Neuron (in vitro differentiated cells): ENCODE data around the gene PCSK2.

Experiments
- H2AFZ ChIP-seq: one replicate; pipeline ENCODE4 v1.6.1; 2013; ENCODE audit warnings: low read depth, mild to moderate bottlenecking, inconsistent platforms, low read length, moderate library complexity
- H3K27me3 ChIP-seq: one replicate; pipeline ENCODE4 v1.6.1; 2013; ENCODE audit warnings: low read length; ENCODE audit not compliant: insufficient read depth
- H3K36me3 ChIP-seq: one replicate; pipeline ENCODE4 v1.6.1; 2013; ENCODE audit warnings: low read length; ENCODE audit not compliant: insufficient read depth
- H3K4me1 ChIP-seq: one replicate; pipeline ENCODE4 v1.6.1; 2013; ENCODE audit warnings: low read length; ENCODE audit not compliant: insufficient read depth
- H3K4me3 ChIP-seq: 2 replicates; pipeline ENCODE4 v1.5.1; 2013; ENCODE audit warnings: mild to moderate bottlenecking, low read length, moderate library complexity
- H3K9me3 ChIP-seq: one replicate; pipeline ENCODE4 v1.6.1; 2013; ENCODE audit warnings: low read length

PCSK2 gene

DNA sequence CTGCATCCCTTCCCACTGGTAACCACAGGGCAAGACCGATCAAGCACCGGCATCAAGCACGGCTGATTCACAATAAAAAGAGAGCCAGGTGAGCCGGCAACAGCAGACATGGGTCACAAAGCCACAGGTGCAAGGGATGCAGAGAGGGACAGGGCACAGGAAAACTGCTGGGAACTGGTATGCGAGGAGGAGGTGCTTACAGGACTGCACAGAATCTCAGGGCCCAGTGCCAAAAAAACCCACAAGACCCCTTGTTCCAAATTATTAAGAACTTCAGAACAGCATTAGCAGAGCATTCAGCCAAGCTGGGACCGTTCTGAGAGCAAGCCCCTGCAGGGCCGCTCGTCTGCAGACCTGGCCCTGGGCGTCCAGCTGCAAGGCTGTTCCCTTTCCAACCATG, 269.0 kb downstream of the PCSK2 start:
- Histone ChIP-seq H3K27me3 (peaks cover 3% of the 10 kb centered on the region), H3K36me3 (no peaks in the 10 kb centered on the region)

DNA sequence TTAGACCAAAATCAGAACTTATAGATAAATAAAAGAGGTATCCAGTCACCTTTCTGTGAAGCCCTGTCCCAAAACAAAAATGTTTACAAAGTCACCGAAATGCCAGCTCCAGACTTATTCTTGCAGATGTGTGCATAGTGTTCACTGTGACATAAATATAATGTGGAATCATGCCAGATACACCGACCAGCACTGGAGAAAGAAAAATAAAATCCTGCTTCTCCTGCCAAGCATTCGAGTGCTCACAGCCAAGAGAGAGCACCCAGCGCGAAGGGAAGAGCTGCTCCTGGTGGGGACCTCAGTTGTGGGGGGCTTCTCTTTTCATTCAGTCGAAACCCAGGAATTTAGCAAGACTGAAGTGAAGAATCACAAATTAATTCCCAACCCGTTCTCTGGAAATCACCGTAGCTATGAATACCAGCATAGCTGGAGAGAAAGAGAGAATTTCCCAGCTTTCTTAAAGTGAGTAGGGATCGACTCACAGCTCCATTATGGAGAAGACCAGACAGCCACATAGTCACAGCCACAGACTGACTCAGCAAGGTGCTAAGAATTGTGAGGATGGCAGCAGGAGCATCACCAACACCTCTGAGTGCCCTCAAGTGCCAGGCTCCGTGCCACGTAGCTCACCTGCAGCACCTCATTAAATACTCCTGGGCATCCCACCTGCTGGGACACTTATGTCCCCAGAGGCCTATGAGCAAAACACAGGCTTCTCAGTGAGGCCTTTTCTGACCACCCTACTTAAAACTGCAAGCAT, 271.2 kb downstream of the PCSK2 start:
- Histone ChIP-seq H3K36me3 (no peaks in the 10 kb centered on the region), H3K4me3 (no peak overlapping the region), H3K4me1 (no peaks in the 10 kb centered on the region), H3K27me3 (peaks cover 3% of the 10 kb centered on the region), H2AFZ (no peak overlapping the region), H3K9me3 (no peaks in the 10 kb centered on the region)

More for the DNA sequence above, 269.0 kb downstream of the PCSK2 start:
- H2AFZ ChIP-seq = no peak overlapping the region
- no peaks in the 10 kb centered on the region for H3K9me3 ChIP-seq
- no peaks in the 10 kb centered on the region for H3K4me1 ChIP-seq
- no peak overlapping the region for H3K4me3 ChIP-seq

DNA sequence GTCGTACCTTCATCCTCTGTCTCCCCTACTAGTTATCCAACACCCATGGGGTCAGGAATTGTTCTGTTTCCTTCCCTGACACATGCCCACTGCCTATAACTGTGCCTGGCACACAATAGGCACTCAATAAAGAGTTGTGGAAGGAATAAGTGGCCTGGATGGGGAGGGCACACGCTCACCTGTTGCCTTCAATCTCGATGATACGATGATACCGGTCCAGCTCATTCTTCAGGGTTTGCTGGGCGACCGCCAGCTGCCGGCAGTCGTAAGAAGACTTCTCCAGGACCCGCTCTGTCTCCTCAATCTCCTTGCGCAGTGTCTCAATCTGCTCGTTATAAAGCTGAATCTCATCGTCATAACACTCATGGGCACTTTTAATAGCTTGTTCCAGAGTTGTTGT, 271.8 kb downstream of the PCSK2 start:
- Histone ChIP-seq H3K27me3 (peaks cover 7% of the 10 kb centered on the region), H3K4me3 (no peak overlapping the region), H2AFZ (no peak overlapping the region), H3K36me3 (no peaks in the 10 kb centered on the region), H3K9me3 (no peaks in the 10 kb centered on the region), H3K4me1 (no peaks in the 10 kb centered on the region)

DNA sequence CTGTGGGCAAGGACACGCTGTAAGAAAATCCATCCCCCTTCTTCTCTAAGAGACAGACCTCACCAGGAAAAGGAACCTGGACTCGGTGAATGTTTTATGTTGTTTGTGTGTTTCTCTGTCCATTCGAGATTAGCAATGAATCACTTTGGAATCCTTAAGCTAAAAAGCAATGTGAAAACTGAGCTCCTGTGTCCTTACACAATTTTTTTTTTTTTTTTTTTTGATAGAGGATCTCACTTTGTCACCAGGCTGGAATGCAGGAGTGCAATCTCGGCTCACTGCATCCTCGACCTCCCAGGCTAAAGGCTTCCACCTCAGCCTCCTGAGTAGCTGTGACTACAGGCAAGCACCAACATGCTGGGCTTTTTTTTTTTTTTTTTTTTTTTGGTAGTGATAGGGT, 272.2 kb downstream of the PCSK2 start:
- H3K27me3 ChIP-seq = peaks cover 8% of the 10 kb centered on the region
- H3K9me3 ChIP-seq = no peaks in the 10 kb centered on the region
- no peak overlapping the region for H3K4me3 ChIP-seq
- H3K4me1 ChIP-seq = no peaks in the 10 kb centered on the region
- H2AFZ ChIP-seq = no peak overlapping the region
- H3K36me3 ChIP-seq = no peaks in the 10 kb centered on the region

DNA sequence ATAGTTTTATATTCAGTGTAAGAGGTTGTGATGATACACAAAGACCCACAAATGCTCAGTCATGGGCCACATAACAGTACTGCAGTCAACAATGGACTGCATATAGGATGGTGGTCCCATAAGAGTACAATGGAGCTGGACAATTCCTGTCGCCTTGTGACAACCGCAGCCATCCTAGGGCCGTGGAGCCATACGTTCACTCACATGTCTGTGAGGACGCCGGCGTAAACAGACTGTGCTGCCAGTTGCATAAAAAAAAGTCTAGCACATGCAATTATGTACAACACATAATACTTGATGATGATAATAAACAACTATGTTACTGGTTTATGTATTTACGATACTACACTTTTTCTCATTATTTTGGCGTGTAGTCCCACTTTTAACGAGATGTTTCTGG, 273.4 kb downstream of the PCSK2 start:
- no peak overlapping the region for H3K4me3 ChIP-seq
- H3K4me1 ChIP-seq = peaks cover 2% of the 10 kb centered on the region
- H2AFZ ChIP-seq = no peak overlapping the region
- no peaks in the 10 kb centered on the region for H3K36me3 ChIP-seq
- H3K27me3 ChIP-seq = peaks cover 8% of the 10 kb centered on the region
- no peaks in the 10 kb centered on the region for H3K9me3 ChIP-seq

DNA sequence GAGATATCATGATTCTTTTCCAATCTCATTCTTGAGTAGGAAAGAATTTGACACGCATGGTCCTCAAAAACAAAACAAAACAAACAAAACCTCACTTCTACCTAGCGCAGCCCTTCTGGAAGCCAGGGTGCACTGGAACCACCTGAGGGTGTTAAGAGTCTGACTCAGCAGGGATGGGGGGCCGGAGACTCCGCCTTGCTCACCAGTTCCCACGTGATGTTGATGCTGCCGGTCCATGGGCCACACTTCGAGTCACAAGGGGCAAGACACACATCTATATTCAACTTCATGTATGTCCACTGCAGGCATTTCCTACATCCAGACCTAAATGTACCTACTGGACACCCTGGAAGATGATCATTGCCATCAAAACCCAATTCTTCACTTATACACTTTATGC, 274.0 kb downstream of the PCSK2 start:
- Histone ChIP-seq H3K4me3 (no peak overlapping the region), H3K27me3 (peaks cover 10% of the 10 kb centered on the region), H2AFZ (no peak overlapping the region), H3K9me3 (no peaks in the 10 kb centered on the region), H3K36me3 (no peaks in the 10 kb centered on the region), H3K4me1 (peaks cover 2% of the 10 kb centered on the region)

DNA sequence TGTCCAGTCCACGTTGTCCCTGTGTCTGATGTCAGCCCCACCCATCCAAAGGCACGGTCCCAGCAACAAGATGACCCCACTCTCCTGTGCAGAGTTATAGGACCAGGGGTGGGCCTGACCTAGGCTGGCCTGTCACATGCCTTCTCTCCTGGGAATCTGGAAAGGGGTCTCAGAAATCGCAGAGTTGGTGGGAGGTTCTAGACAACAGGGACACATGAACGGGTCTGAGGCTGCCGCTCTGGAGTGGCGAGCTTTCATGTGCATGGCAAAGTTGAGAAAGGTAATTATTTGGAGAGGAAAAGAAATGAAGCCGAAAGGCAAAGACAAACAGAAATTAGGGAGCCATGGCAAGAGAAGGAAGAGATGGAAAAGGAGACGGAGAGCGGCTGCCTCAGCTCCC, 274.9 kb downstream of the PCSK2 start:
- Histone ChIP-seq H3K9me3 (no peaks in the 10 kb centered on the region), H3K36me3 (no peaks in the 10 kb centered on the region), H3K27me3 (peaks cover 11% of the 10 kb centered on the region), H2AFZ (no peak overlapping the region), H3K4me1 (peaks cover 2% of the 10 kb centered on the region), H3K4me3 (no peak overlapping the region)

DNA sequence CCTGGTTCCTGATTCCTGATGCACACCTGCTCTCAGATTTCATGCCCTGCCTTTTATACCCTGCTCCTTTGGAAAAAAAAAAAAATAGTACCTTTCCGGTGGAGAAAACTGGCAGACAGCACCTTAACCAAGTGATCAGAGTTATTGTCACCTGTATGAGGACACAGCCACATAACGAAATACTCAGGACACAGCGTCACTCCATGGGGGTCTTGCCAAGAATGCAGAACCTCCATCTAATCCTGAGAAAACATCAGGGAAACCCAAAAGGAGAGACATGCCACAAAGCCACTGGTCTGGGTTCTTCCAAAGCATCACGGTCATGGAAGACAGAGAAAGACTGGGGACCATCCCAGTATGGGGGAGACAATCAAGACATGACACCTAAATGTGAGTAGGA, 275.3 kb downstream of the PCSK2 start:
- Histone ChIP-seq H3K36me3 (no peaks in the 10 kb centered on the region), H3K4me3 (no peak overlapping the region), H2AFZ (no peak overlapping the region), H3K27me3 (peaks cover 11% of the 10 kb centered on the region), H3K9me3 (no peaks in the 10 kb centered on the region), H3K4me1 (peaks cover 2% of the 10 kb centered on the region)

DNA sequence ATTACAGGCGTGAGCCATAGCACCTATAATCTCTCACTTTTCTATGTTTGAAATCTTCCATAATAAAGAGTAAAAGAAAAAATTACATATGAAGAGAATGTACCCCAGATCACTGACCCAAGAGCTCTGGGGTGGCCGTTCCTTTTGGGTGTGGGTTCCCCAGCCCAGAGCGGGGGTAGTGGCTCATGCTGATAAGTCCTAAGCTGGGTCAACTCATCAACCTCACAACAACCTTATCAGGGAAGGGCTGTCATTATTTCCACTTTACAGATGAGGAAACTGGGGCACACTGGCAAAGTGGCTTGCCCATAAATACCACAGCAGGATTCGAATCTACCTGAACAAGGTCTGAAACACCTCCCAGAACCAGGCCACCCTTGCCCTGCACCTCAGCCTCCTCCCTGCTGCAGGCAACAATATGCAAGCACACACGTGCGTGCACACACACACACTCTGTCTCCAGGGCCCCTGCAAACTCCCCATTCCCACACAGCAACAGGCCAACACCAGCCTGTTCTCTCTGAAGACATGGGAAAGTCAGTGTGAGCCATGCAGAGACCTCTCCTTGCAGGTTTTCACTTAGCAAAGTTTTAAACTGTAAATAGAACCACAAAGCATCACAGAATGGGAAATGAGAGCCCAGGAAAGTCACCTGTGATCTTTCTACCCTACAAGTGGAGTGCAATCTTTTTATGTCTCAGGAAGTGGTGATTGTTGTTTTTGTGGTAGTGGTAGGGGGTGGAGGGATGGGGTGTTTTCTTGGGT, 276.6 kb downstream of the PCSK2 start:
- Histone ChIP-seq H3K4me1 (peaks cover 2% of the 10 kb centered on the region), H3K4me3 (no peak overlapping the region), H2AFZ (no peak overlapping the region), H3K9me3 (no peaks in the 10 kb centered on the region), H3K27me3 (peaks cover 16% of the 10 kb centered on the region), H3K36me3 (no peaks in the 10 kb centered on the region)

DNA sequence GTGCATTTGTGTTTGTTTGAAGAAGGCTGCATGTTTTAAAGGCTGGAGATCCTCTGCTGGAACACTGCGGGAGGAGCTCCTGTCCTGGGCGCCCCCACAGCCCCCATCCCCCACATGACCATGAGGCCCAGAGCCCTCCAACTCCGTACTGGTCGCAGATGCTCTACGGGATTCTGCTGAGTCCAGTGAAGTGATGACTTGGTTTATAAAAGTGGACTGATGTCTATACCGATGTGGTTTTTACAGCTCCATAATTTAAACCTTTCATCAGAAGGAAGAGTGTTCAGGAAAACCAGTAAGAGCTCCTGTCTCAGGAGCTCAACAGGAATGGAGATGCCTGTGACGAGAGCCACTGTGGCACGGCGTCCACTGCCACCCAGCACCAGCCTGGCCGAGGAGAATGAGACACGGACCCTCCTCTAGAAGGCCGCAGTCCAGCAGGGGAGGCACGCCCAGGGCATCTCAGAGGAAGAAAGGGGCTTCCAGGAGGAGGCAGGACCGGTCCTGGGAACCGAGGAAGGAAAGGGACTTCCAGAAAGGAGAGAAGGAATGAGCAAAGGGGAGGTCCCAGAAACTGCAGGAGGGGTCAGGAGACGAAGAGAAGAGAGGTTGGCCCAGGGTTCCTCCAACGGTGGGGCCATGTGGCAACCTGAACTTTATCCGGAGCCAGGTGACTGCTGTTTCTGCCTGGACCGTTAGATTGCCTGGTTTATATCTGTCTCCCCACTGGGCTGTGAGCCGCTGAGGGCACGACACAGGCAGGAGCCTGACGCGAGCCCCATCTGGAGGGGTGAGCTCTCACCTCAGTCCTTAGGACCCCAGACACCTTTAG, 277.4 kb downstream of the PCSK2 start:
- Histone ChIP-seq H2AFZ (no peak overlapping the region), H3K4me1 (peaks cover 2% of the 10 kb centered on the region), H3K36me3 (no peaks in the 10 kb centered on the region), H3K27me3 (peaks cover 22% of the 10 kb centered on the region), H3K9me3 (no peaks in the 10 kb centered on the region), H3K4me3 (no peak overlapping the region)

DNA sequence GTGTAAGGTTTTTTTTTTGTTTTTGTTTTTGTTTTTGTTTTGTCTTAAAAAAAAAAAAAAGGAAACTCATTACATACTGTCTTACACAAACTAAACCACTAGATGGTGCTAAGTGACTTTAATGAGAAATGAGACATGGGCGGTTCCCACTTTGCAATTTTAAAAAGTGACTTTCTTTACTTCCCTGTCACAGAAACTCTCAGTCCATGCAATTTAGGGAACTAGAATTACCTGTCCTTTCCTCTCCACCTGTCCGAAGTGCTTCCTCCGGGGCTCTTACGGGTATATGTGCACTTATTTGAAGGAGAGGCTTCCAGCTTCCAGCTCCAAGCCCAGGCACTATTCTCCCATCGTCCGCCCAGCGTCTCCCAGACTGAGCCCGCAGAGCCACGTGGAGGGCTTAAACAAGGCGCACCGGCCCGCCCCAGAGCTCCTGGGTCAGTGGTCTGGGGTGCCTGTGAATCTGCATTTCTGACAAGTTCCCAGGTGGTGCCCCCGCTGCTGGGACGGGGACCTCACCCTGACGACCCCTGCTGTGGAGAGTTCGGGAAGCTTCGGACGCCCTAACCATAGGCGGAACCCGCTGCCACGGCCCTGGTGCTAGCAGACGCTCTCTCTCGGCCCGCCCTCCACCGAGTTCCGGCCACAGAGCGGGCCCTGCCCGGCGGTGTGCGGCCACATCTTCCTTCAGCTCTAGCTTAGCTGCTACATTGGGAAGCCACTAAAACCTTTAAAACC, 278.2 kb downstream of the PCSK2 start:
- Histone ChIP-seq H3K4me1 (peaks cover 2% of the 10 kb centered on the region), H2AFZ (no peak overlapping the region), H3K36me3 (no peaks in the 10 kb centered on the region), H3K27me3 (peaks cover 22% of the 10 kb centered on the region), H3K9me3 (no peaks in the 10 kb centered on the region), H3K4me3 (no peak overlapping the region)

DNA sequence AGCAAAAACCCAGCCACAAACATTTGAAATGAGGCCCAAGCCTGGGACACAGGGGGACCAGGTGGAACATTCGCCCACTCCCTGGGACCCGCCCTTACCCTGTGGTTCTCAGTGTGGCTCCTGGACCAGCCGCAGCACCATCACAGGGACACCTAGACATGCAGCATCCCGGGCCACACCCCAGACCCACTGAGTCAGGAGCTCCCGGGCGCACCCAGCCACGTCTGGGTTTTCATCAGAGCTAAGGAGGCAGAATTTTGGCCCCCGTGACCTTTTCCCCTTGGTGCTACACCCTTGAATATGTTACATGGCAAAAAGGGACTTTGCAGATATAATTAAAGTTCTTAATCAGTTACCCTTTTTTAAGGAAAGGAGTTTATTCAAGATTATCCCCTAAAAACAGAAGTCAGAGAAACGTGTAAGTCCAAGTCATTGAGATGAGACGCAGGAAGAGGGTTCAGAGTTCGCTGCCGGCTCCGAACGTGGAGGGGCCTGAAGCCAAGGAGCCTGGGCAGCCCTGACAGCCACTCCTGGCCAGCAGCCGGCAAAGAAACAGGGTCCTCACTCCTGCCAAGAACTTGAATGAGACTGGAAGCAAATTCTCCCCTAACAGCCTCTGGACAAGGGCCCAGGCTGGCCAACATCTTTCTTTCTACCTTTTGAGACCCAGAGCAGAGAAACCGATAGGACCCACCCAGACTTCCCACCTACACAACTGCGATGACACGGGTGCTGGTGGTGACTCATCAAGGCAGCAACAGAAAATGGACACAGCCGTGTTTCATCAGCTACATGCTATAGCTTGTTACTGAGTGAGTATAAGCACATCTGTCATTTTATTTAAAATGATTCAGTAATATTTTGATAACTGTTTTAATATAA, 279.0 kb downstream of the PCSK2 start:
- Histone ChIP-seq H3K36me3 (no peaks in the 10 kb centered on the region), H3K27me3 (peaks cover 22% of the 10 kb centered on the region), H2AFZ (no peak overlapping the region), H3K4me3 (no peak overlapping the region), H3K4me1 (peaks cover 2% of the 10 kb centered on the region), H3K9me3 (no peaks in the 10 kb centered on the region)
